Measurements from ENCODE around the gene LRAT. TPM values are rescaled to one million over a fixed set of nuclear protein-coding genes. Genes with fewer than 3 reads are reported as not detected.

The LRAT gene
- total and polyA plus RNA-seq, 2 of the 8 experiments (the other 6 are each of a cell fraction or from before 2014, with no cell fraction given) = 4.3 to 10.3 TPM

GRCh38 chr4:154741131-154741665 lies 2.6 kb upstream of the LRAT start (continued):
- no peak for TF ChIP-seq POLR2A (IDR thresholded peaks at IDR 0.05; ENCODE audit: control extremely low read depth in 1 of 2, low read depth in 2 of 2, low read length in 2 of 2)
- TF ChIP-seq RNF2 (IDR thresholded peaks at IDR 0.05; ENCODE audit: borderline replicate concordance, low read depth, low read length, missing control alignments, poor library complexity, severe bottlenecking) = no peak
- no peak for TF ChIP-seq JUND (IDR thresholded peaks at IDR 0.05; ENCODE audit: low read length)
- TF ChIP-seq CHD1 (IDR thresholded peaks at IDR 0.05; ENCODE audit: low read depth, low read length) = no peak
- TF ChIP-seq JUN (IDR thresholded peaks at IDR 0.05; ENCODE audit: low read depth, low read length) = no peak
